Left ventricle myocardium inferior (tissue), 1 donor: ENCODE measurements around the gene NEO1. TPM values are rescaled to one million over a fixed set of nuclear protein-coding genes. Genes with fewer than 3 reads are reported as not detected.

Source experiments
- DNase-seq: peaks from one replicate; pipeline ENCODE4 v3.0.0-alpha.2; 2020
- H3K27ac ChIP-seq: fragments of 200-600 bp; replicated peaks from 2 replicates; pipeline ENCODE4 v1.8.0; 2021
- H3K27me3 ChIP-seq: fragments of 200-600 bp; 2 replicates; pipeline ENCODE4 v1.8.0; 2021; ENCODE audit warnings: low read depth
- H3K36me3 ChIP-seq: fragments of 200-600 bp; 2 replicates; pipeline ENCODE4 v1.8.0; 2021
- H3K4me1 ChIP-seq: fragments of 200-600 bp; 2 replicates; pipeline ENCODE4 v1.8.0; 2021
- H3K4me3 ChIP-seq: fragments of 200-600 bp; 2 replicates; pipeline ENCODE4 v1.8.0; 2021; ENCODE audit warnings: mild to moderate bottlenecking, moderate library complexity
- H3K9me3 ChIP-seq: fragments of 200-600 bp; replicated peaks from 2 replicates; pipeline ENCODE4 v1.8.0; 2021
- intact Hi-C: fragments of 100-400 bp; cut with micrococcal nuclease; formaldehyde crosslinking; loops from one replicate; pipeline ENCODE4 v1.11.0; 2022
- total RNA-seq: library from RNA; stranded (reverse); fragmentation: NEBNext Ultra II Directional; extraction: Animal tissue kit (Norgen Biotek cat#: 25700); gene quantifications from one replicate; pipeline ENCODE4 v1.2.1, GENCODE V29; 2021
- TF ChIP-seq, protein P1 (sequence below): fragments of 200-600 bp; IDR thresholded peaks from 2 replicates; pipeline ENCODE4 v1.8.0; 2021; ENCODE audit warnings: antibody characterized with exemption, mild to moderate bottlenecking, borderline replicate concordance
- donor health status: DM: no; HTN: yes; CAD: no; lungs with severe emphysema.

The NEO1 gene
- total RNA-seq, 1 donor from 2014 or later = 9.0 TPM

DNA sequence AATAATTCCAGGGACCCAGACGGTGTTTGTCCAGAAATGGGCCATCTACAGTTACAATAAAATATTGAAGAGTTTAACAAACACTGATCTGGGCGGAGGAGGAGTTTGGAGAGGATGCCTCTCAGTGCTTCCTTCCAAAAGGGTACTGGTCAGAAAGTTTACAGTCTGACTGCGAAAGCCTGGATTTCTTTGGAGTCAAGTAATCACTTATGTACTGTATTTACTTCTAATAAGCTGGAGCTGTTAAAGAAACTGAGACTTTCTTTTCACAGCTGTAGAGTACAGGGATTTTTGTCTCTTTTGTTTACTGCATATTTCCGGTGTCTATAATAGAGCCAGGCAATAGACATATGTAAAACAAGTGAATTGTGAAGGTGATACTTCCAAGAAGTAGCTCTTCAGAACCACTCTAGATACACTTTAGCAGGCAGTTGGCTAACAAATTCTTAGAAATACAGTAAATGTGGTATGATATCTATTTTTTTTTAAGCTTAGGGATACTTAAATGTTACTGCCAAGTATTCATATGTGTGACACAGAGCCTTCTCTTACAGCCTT lies 22.1 kb upstream of the NEO1 start:
- intact Hi-C loops = no loop called here
- H3K4me3 ChIP-seq = no peak overlapping the region
- peaks cover 89% of the 10 kb centered on the region for H3K27me3 ChIP-seq
- no peaks in the 10 kb centered on the region for H3K36me3 ChIP-seq
- no peaks in the 10 kb centered on the region for H3K4me1 ChIP-seq
- no peak overlapping the region for H3K27ac ChIP-seq
- TF ChIP-seq, protein P1, sequence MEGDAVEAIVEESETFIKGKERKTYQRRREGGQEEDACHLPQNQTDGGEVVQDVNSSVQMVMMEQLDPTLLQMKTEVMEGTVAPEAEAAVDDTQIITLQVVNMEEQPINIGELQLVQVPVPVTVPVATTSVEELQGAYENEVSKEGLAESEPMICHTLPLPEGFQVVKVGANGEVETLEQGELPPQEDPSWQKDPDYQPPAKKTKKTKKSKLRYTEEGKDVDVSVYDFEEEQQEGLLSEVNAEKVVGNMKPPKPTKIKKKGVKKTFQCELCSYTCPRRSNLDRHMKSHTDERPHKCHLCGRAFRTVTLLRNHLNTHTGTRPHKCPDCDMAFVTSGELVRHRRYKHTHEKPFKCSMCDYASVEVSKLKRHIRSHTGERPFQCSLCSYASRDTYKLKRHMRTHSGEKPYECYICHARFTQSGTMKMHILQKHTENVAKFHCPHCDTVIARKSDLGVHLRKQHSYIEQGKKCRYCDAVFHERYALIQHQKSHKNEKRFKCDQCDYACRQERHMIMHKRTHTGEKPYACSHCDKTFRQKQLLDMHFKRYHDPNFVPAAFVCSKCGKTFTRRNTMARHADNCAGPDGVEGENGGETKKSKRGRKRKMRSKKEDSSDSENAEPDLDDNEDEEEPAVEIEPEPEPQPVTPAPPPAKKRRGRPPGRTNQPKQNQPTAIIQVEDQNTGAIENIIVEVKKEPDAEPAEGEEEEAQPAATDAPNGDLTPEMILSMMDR = no peak
- H3K9me3 ChIP-seq = no peaks in the 10 kb centered on the region
- no peak for DNase-seq

DNA sequence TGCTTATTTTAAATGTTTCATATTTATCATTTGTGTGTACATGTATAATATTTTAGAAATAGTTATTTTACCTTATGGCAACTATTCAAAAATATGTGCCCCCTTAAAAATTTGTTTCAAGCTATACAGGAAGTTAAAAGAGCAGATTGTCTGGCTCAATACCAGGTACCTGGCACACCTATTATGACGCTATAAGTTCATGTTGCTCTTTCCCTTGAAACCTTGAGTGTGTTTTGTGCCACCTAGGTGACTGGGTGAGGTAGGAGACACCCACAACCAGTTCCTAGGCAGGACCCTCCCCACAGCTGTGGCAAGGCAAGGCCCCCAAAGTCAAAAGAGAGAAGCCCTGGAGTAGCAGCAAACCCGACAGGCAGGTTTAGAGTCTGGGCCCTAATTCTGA lies 20.6 kb upstream of the NEO1 start:
- Histone ChIP-seq H3K4me1 (no peaks in the 10 kb centered on the region), H3K27me3 (peaks cover 83% of the 10 kb centered on the region), H3K36me3 (no peaks in the 10 kb centered on the region), H3K27ac (no peak overlapping the region), H3K4me3 (no peak overlapping the region), H3K9me3 (no peaks in the 10 kb centered on the region)
- DNase-seq = no peak
- TF ChIP-seq, protein P1 = no peak
- intact Hi-C loops = no loop called here

DNA sequence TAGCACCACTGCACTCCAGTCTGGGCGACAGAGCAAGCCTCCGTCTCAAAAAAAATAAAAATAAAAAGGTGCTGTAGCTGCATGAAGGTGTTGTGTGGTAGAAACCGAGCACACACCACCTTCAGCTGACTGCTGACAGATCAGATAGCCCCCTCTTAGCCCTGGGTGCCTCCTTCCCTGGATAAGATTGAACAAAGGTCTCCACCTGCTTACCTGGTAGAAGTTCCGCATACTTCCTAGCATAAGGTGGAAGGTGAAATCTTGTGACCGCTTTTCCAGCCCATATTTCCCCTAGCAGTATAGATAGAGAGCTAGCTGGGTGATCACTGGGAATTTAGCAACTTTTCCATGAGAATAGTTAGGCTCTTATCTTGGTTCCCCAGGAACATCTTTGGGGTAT lies 18.7 kb upstream of the NEO1 start:
- H3K36me3 ChIP-seq = no peaks in the 10 kb centered on the region
- intact Hi-C loops = no loop called here
- no peak overlapping the region for H3K4me3 ChIP-seq
- no peaks in the 10 kb centered on the region for H3K9me3 ChIP-seq
- DNase-seq = no peak
- no peaks in the 10 kb centered on the region for H3K4me1 ChIP-seq
- H3K27ac ChIP-seq = no peak overlapping the region
- TF ChIP-seq, protein P1 = no peak
- H3K27me3 ChIP-seq = peaks cover 81% of the 10 kb centered on the region

DNA sequence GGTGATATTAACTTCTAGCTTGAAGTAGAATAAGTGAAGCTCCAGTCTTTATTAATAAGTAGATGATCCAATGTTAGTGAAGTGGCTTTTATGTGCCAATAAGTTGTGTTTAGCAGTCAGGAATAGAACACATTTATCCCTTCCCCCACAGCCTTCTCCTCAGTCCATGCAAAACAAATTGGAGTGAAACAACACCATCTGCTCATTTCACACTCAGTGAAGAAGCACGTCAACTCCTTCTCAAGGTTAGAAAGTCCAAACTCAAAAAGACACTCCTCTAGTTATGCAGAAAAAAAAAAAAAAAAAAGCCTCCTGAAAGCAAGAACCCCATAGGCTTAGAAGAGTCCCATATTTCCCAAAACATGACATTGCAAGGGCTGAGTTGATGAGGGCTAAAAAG lies 18.0 kb upstream of the NEO1 start:
- Histone ChIP-seq H3K9me3 (no peaks in the 10 kb centered on the region), H3K27ac (no peak overlapping the region), H3K4me1 (no peaks in the 10 kb centered on the region), H3K36me3 (no peaks in the 10 kb centered on the region), H3K4me3 (no peak overlapping the region), H3K27me3 (peaks cover 81% of the 10 kb centered on the region)
- DNase-seq = no peak
- TF ChIP-seq, protein P1 = no peak
- intact Hi-C loops = no loop called here

DNA sequence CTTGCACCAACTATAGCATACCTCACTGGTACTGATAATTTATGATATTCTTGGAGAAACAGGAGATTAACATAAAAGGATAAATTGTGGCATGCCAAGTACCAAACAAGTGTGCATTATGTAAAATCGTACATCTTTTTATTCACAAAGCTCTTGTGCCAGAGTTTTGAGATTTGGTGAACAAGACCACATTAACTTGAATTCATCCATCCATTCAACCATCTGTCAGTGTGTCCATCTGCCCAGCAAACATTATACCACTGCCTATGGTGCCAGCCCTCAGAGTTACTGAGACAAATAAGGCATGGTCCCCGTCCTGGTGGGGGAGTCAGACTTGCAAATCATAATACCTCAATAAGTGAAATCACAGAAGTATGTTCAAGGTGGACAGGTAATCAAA lies 17.0 kb upstream of the NEO1 start:
- Histone ChIP-seq H3K36me3 (no peaks in the 10 kb centered on the region), H3K27me3 (peaks cover 75% of the 10 kb centered on the region), H3K4me1 (no peaks in the 10 kb centered on the region), H3K9me3 (no peaks in the 10 kb centered on the region), H3K4me3 (no peak overlapping the region), H3K27ac (no peak overlapping the region)
- intact Hi-C loops = no loop called here
- TF ChIP-seq, protein P1 = no peak
- no peak for DNase-seq
